RWPE1 (cell line): ENCODE measurements around the gene CNOT3.

Experiments used
- CTCF ChIA-PET: fragments of 350-600 bp; sonication (Branson Sonifier 250); formaldehyde crosslinking; extraction: SDS; loops from one replicate; lab custom pipeline; 2021; lab: Yijun Ruan, JAX
- POLR2A ChIA-PET: fragments of 400-600 bp; formaldehyde crosslinking; extraction: SDS; loops from one replicate; lab custom pipeline; 2020; ENCODE audit warnings: antibody characterized with exemption; ENCODE audit not compliant: low non-redundant PET; lab: Yijun Ruan, JAX
- DNase-seq: peaks from one replicate; pipeline ENCODE4 v3.0.0; 2012; ENCODE audit warnings: low spot score
- H3K27ac ChIP-seq: fragments of 450-650 bp; 2 replicates; pipeline ENCODE4 v1.5.1; 2017
- CTCF ChIP-seq: fragments of 450-650 bp; conservative IDR thresholded peaks from 2 replicates; pipeline ENCODE4 v1.5.1; 2017; ENCODE audit warnings: low read depth, mild to moderate bottlenecking

Gene CNOT3

DNA sequence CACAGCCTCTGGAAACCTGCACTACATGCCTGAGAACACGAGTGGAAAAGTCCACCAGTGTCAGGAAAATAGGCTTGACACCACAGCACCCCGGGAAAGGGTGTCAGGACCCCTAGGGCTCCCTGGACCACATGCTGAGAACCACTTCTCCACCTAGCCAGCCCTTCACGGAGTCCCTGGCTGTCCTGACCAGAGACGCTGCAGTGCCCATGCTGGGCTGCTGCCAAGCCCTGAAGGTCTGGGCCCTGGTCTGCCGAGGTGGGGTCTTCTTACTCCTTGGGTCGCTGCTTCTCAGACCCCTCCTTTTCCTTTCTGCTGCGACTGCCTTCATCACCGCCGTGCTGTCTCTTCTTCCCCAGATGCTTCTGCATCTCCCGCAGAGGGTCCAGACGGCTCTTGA, 18.9 kb downstream of the CNOT3 start:
- no peak for TF ChIP-seq CTCF
- POLR2A ChIA-PET, result no interaction called here
- H3K27ac ChIP-seq, result peak overlapping the region; percentile 97
- CTCF ChIA-PET, result interaction anchor here (1.7 kb wide), 1 partner anchor 46 kb away, joined by 3 read pairs; no protein-coding TSS in a partner anchor
- no peak for DNase-seq

GRCh38 chr19:54156953-54157352, 19.4 kb downstream of the CNOT3 start:
- ChIA-PET POLR2A (no interaction called here), CTCF (interaction anchor here (1.7 kb wide), 1 partner anchor 45 kb away, joined by 3 read pairs; no protein-coding TSS in a partner anchor)
- H3K27ac ChIP-seq, result peak overlapping the region; percentile 97
- TF ChIP-seq CTCF, result no peak
- DNase-seq, result no peak

- CTCF ChIA-PET, result interaction anchor here (0.7 to 0.8 kb wide), 2 partner anchors 8 to 26 kb away, joined by 3 to 4 read pairs; no protein-coding TSS in a partner anchor
- POLR2A ChIA-PET, result interaction anchor here (1.8 kb wide), 1 partner anchor 22 kb away, joined by 4 read pairs; the partner anchor contains the start of gene CNOT3
- no peak for TF ChIP-seq CTCF
- peak overlapping the region; percentile 97 for H3K27ac ChIP-seq
- DNase-seq, result no peak
These were observed 21.3 kb downstream of the CNOT3 start for GRCh38 chr19:54158812-54159351.

GRCh38 chr19:54159352-54160181, 22.0 kb downstream of the CNOT3 start, which contains the start of gene LENG1:
Gene LENG1 (minus strand): TSS chr19:54159721. CDS start chr19:54159695, 26 bp downstream.
- peak; percentile 99 for DNase-seq
- POLR2A ChIA-PET, result interaction anchor here (1.8 kb wide), 1 partner anchor 23 kb away, joined by 4 read pairs; the partner anchor contains the start of gene CNOT3

DNA sequence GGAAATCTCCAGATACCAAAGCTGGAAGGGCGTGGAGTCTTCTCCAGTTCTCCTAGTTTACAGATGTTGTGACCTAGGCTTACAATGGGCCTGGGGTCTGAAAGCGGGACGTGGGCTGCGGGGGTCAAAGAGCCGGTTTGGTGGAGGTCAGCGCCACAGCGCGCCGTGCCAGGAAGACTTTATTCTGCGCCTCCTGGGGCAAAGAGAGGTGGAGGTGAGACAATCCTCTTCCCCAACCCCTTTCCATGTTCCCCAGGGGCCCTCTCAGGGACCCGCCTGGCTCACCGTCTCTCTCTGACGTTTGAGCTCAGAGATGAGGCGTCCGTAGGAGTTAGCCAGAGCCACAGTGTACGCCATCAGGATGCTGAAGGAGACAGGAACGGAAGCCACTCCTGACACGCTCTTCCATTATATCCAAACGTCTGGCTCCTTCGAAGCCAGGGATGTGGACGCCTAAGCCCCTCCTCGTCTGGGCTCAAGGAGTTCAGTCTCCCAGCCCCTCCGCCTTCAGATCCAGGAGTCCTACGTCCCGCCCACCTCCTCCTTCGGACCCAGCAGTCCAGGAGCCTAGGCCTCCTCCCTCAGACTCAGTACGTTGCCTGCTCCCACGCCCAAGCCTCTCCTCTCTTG, 22.7 kb downstream of the CNOT3 start:
- DNase-seq, result peak; percentile 13
- ChIA-PET POLR2A (interaction anchor here (1.8 kb wide), 1 partner anchor 23 kb away, joined by 4 read pairs; the partner anchor contains the start of gene CNOT3), CTCF (interaction anchor here (0.6 kb wide), 1 partner anchor 847 kb away, joined by 3 read pairs; no protein-coding TSS in a partner anchor)
- no peak for TF ChIP-seq CTCF
- peak overlapping the region; percentile 97 for H3K27ac ChIP-seq

More at GRCh38 chr19:54159352-54160181, 22.0 kb downstream of the CNOT3 start, which contains the start of gene LENG1:
- CTCF ChIA-PET, result interaction anchor here (0.6 to 0.8 kb wide), 2 partner anchors 9 to 848 kb away, joined by 3 to 4 read pairs; no protein-coding TSS in a partner anchor
- peak within 1 kb of the TSS; percentile 97 for H3K27ac ChIP-seq
- 0 out of 2 replicates have a peak, but pooled peaks have one; percentile 8 for TF ChIP-seq CTCF
